GM10266 (cell line): ENCODE data around the gene PIAS3.
A peak's percentile ranks its signal among the peaks of the same experiment; 100 is the strongest.

Source experiments
- DNase-seq: peaks from one replicate; pipeline ENCODE4 v3.0.0; 2012; ENCODE audit errors: extremely low spot score
- TF ChIP-seq, protein P1 (sequence below): IDR thresholded peaks from 2 replicates; pipeline ENCODE4 v1.5.1; 2012; ENCODE audit warnings: mild to moderate bottlenecking, low read depth; ENCODE audit not compliant: control insufficient read depth, insufficient read depth; ENCODE audit errors: missing control alignments

PIAS3 gene

GRCh38 chr1:145858238-145858900, 512 bp downstream of the PIAS3 start:
- DNase-seq, result peak; percentile 62
- TF ChIP-seq, protein P1, sequence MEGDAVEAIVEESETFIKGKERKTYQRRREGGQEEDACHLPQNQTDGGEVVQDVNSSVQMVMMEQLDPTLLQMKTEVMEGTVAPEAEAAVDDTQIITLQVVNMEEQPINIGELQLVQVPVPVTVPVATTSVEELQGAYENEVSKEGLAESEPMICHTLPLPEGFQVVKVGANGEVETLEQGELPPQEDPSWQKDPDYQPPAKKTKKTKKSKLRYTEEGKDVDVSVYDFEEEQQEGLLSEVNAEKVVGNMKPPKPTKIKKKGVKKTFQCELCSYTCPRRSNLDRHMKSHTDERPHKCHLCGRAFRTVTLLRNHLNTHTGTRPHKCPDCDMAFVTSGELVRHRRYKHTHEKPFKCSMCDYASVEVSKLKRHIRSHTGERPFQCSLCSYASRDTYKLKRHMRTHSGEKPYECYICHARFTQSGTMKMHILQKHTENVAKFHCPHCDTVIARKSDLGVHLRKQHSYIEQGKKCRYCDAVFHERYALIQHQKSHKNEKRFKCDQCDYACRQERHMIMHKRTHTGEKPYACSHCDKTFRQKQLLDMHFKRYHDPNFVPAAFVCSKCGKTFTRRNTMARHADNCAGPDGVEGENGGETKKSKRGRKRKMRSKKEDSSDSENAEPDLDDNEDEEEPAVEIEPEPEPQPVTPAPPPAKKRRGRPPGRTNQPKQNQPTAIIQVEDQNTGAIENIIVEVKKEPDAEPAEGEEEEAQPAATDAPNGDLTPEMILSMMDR, result no peak

- TF ChIP-seq, protein P1, result no peak
- no peak for DNase-seq
Observed at GRCh38 chr1:145857170-145857569, 1.7 kb downstream of the PIAS3 start.

- no peak for DNase-seq
- TF ChIP-seq, protein P1, result no peak
Observed at GRCh38 chr1:145855426-145855948, 3.4 kb downstream of the PIAS3 start.

GRCh38 chr1:145849356-145850160, 9.3 kb downstream of the PIAS3 start:
- DNase-seq, result no peak
- TF ChIP-seq, protein P1, result peak; percentile 33

DNA sequence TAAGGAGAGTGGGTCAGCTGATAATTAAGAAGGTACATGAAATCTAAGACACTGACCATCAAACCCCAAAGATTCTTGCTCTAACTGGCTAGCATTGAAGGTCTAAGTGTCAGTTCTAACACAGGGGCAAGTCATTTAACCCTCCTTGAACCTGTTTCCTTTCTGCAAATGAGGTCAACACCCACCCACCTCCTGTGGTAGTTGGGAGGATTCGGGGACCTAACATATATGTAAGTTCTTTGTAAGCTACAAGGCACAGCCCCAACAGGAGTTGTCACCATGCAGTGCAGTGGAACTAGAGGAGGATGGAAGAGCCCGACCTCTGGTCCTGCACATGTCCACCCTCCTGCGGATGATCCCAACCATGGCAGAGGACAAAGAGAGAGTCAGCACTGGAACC, 11.1 kb downstream of the PIAS3 start:
- TF ChIP-seq, protein P1, result no peak
- no peak for DNase-seq

- DNase-seq, result peak; percentile 65
- TF ChIP-seq, protein P1, result peak; percentile 72
Observed at GRCh38 chr1:145846201-145846612, 12.7 kb downstream of the PIAS3 start.
